Heart left ventricle (tissue), 16 donors: ENCODE data around the gene BLOC1S6. TPM values are rescaled to one million over a fixed set of nuclear protein-coding genes. Genes with fewer than 3 reads are reported as not detected.
A peak's percentile ranks its signal among the peaks of the same experiment; 100 is the strongest.

Source experiments
- ATAC-seq, 4 donors: fragments of 200-7000 bp; cut with Tn5 transposase; one replicate each; pipeline ENCODE4 v1.9.1; 2020 to 2022; ENCODE audit warnings: moderate library complexity in 4 of 4, mild to moderate bottlenecking in 3 of 4, moderate number of reproducible peaks in 1 of 4
- DNase-seq, 5 donors: peaks; one replicate each; pipeline ENCODE4 v3.0.0-alpha.2; 2020
- H3K27ac ChIP-seq, 12 donors: fragments of 200-600 bp; sonication (generic) in 4 of 12; one replicate each; pipeline versions ENCODE4 v1.5.0 to v1.8.0; 2016 to 2022; ENCODE audit warnings: mild to moderate bottlenecking in 2 of 12
- H3K27me3 ChIP-seq, 9 donors: fragments of 200-600 bp; sonication (generic) in 2 of 9; one replicate each; pipeline versions ENCODE4 v1.5.1 to v1.8.0; 2016 to 2022; ENCODE audit warnings: mild to moderate bottlenecking in 3 of 9
- H3K36me3 ChIP-seq, 9 donors: fragments of 200-600 bp; sonication (generic) in 2 of 9; one replicate each; pipeline versions ENCODE4 v1.5.0 to v1.8.0; 2018 to 2022; ENCODE audit warnings: mild to moderate bottlenecking in 2 of 9
- H3K4me1 ChIP-seq, 12 donors: fragments of 200-600 bp; sonication (generic) in 4 of 12; one replicate each; pipeline versions ENCODE4 v1.5.0 to v1.8.0; 2016 to 2022; ENCODE audit warnings: mild to moderate bottlenecking in 3 of 12
- H3K4me3 ChIP-seq, 12 donors: fragments of 200-600 bp; sonication (generic) in 4 of 12; one replicate each; pipeline versions ENCODE4 v1.5.0 to v1.8.0; 2017 to 2022; ENCODE audit warnings: mild to moderate bottlenecking in 9 of 12, moderate library complexity in 4 of 12
- H3K9me3 ChIP-seq, 12 donors: fragments of 200-600 bp; sonication (generic) in 4 of 12; one replicate each; pipeline versions ENCODE4 v1.5.0 to v1.8.0; 2016 to 2022; ENCODE audit warnings: mild to moderate bottlenecking in 1 of 12
- POLR2A ChIP-seq, 2 donors: fragments of 450-650 bp; IDR thresholded peaks; one replicate each; pipeline ENCODE4 v1.6.1; 2017; ENCODE audit warnings: antibody characterized with exemption in 2 of 2, mild to moderate bottlenecking in 2 of 2, moderate library complexity in 2 of 2
- WGBS, 4 donors: extraction: QIAGEN DNeasy Blood & Tissue Kit in 2 of 4; methylation state at CpG; one replicate each; pipeline versions ENCODE4 v1.1.5 to v1.1.7; 2013 to 2018; 5-methylcytosine and 5-hydroxymethylcytosine counted together
- intact Hi-C, 10 donors: fragments of 100-400 bp; cut with DNase I; formaldehyde crosslinking; loops; one replicate each; pipeline versions ENCODE4 v1.11.1 to v1.14.2; 2022
- polyA plus RNA-seq, 2 donors: library from polyadenylated mRNA; stranded (reverse); fragments of 200-250 nt; gene quantifications; one replicate each; pipeline ENCODE4 v1.2.3, GENCODE V29; 2013
- total RNA-seq, 9 donors: library from RNA; depleted of rRNA in 2 of 9; stranded (reverse); fragments of >200 nt in 2 of 9; fragmentation: NEBNext Ultra II Directional in 3 of 9; extraction: Animal tissue kit (Norgen Biotek cat#: 25700) in 3 of 9; gene quantifications; one replicate each; pipeline versions ENCODE4 v1.1.0 to v1.2.4, GENCODE V29; 2016 to 2023
- TF ChIP-seq, protein P1 (sequence below), 12 donors: fragments of 200-600 bp; sonication (generic) in 4 of 12; IDR thresholded peaks; one replicate each; pipeline versions ENCODE4 v1.5.0 to v1.8.0; 2018 to 2022; ENCODE audit warnings: antibody characterized with exemption in 12 of 12, mild to moderate bottlenecking in 5 of 12
- donor health status: ischemic (EF 13 %, LVEDD 7.1; RV severe dilation, severe dysfunction).
- donor health status: healthy with polysubstance abuse.
- donor health status: DM: no; HTN: yes; CAD: no.
- donor health status: DM: no; HTN: no; CAD: no.
- donor health status: ischemic (EF 25% LVEDD 6.9; RV normal size, moderate dysfunction).
- donor health status: ischemic (EF 25% LVEDD 5.7; RV mildly dilated, moderate dysfunction).
- donor health status: healthy.
- donor health status: DM: yes; HTN: yes; CAD: no.
- donor health status: ischemic (EF 35%, LVEDD 5.7; RV mildly dilated, moderate dysfunction).
- donor health status: nonischemic (EF 11% LVEDD 7.7; RV severe dilation, severe dysfunction).
- donor health status: DM: yes; HTN: yes; CAD: no.
- donor health status: PGD.
- donor health status: ischemic (EF 29% LVEDD 5.4; RV normal size, mild dysfunction).
- donor health status: nonischemic (EF 23%, LVEDD 6.1; RV moderate dilation, normal function).

The BLOC1S6 gene
- total and polyA plus RNA-seq, 11 donors: 9.4 to 38.9 (median 26.6) TPM

DNA sequence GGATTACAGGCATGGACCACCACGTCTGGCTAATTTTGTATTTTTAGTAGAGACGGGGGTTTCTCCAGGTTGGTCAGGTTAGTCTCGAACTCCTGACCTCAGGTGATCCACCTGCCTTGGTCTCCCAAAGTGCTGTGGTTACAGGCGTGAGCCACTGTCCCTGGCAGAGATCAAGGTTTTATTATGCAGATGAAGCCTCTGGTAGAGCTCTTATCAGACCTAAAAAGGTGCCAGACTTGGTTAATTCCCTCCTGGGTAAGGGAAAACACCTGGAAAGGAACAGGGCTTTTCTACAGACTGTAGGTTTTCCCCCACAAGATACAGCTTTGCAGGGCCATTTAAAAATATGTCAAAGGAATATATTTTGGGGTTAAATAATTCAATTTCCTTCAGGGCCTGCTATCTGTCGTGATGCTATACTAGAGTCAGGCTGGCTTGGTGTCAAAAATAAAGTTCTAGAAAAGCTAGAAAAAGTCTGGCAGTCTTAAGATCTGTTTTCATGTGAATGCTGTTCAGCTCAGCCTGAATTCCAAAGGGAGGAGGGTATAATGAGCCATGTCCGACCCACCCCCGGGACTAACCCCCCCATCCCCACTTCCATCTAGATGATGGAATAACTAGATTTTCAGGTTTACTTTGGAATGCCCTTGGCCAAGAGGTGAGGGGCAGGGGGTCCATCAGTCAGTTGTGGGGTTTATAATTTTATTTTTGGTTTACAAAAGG is 1.9 kb upstream of the BLOC1S6 start:
- intact Hi-C loops: loop anchor here in 7 of 10 donors (5.0 kb wide), 5 partner anchors 52 to 388 kb away; partner anchors contain the start of genes SLC30A4 (in 5 of the 7) and SQOR (in 2 of the 7)
- WGBS, 4 donors: 72 to 78% (median 74%) methylated on average over 7 of the region's 7 CpGs

DNA sequence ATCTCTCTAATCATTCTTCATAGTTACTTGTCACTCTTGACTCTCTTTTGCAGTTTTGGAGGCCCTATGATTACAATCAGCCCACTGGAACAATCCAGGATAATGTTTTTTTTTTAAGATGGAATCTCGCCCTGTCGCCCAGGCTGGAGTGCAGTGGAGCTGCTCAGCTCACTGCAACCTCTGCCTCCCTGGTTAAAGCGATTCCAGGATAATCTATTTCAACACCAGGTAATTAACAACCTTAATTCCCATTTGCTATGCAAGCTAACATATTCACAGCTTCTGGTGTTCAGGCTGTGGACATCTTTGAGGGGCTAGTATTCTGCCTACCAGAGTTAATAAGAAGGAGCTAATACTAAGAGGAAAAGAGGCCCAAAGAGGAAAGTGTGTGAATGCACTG is 1.1 kb upstream of the BLOC1S6 start:
- Histone ChIP-seq H3K27ac (peak overlapping the region in 11 of 12 donors; percentile 94 to 99 (median 98)), H3K4me3 (peak overlapping the region in 11 of 12 donors; percentile 72 to 98 (median 94)), H3K9me3 (no peaks in the 10 kb centered on the region), H3K4me1 (peaks cover 6 to 43% (median 30%) of the 10 kb centered on the region in 12 donors), H3K36me3 (no peaks in the 10 kb centered on the region), H3K27me3 (no peaks in the 10 kb centered on the region)
- DNase-seq (no peak), ATAC-seq (no peak)
- 70 to 90% (median 83%) methylated on average over 3 of the region's 3 CpGs for WGBS, 4 donors
- no peak for TF ChIP-seq POLR2A (IDR thresholded peaks at IDR 0.05)
- TF ChIP-seq, protein P1, sequence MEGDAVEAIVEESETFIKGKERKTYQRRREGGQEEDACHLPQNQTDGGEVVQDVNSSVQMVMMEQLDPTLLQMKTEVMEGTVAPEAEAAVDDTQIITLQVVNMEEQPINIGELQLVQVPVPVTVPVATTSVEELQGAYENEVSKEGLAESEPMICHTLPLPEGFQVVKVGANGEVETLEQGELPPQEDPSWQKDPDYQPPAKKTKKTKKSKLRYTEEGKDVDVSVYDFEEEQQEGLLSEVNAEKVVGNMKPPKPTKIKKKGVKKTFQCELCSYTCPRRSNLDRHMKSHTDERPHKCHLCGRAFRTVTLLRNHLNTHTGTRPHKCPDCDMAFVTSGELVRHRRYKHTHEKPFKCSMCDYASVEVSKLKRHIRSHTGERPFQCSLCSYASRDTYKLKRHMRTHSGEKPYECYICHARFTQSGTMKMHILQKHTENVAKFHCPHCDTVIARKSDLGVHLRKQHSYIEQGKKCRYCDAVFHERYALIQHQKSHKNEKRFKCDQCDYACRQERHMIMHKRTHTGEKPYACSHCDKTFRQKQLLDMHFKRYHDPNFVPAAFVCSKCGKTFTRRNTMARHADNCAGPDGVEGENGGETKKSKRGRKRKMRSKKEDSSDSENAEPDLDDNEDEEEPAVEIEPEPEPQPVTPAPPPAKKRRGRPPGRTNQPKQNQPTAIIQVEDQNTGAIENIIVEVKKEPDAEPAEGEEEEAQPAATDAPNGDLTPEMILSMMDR (IDR thresholded peaks at IDR 0.05): no peak
- intact Hi-C loops: loop anchor here (2.0 to 5.0 kb wide), 7 partner anchors 51 to 389 kb away; partner anchors contain the start of genes SLC30A4 (in 8 of the 10) and SQOR (in 2 of the 10)

More for the DNA sequence above, 1.9 kb upstream of the BLOC1S6 start:
- no peak for DNase-seq
- no peak for ATAC-seq
- Histone ChIP-seq H3K4me1 (peaks cover 6 to 35% (median 27%) of the 10 kb centered on the region in 12 donors), H3K9me3 (no peaks in the 10 kb centered on the region), H3K27ac (no peak overlapping the region), H3K4me3 (no peak overlapping the region), H3K27me3 (no peaks in the 10 kb centered on the region), H3K36me3 (no peaks in the 10 kb centered on the region)
- TF ChIP-seq, protein P1 (IDR thresholded peaks at IDR 0.05): no peak

DNA sequence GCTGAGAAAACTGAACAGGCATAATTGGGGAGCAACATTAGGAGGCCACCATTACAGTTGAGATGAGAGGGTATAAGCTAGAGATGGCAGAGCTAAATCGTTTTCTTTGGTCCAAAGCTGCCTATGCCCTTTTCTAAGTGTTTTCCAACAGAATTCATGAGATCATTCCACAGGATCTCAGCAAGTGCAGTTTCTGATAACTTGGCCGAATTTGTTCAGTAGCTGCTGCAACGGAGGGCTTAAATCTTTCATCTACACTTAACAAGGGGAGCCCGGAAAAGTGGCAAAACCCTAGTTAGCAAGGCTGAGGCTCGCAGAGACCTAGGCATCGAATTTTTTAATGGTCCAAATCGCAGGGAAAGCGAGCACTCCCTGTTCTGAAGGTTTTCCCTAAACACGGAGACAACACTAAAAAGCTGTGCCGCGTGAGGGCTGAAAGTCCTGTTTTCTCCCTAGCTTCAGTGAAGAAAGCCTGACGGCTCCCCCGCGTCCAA is 531 bp upstream of the BLOC1S6 start:
- no peak for TF ChIP-seq POLR2A (IDR thresholded peaks at IDR 0.05)
- TF ChIP-seq, protein P1 (IDR thresholded peaks at IDR 0.05): no peak
- H3K36me3 ChIP-seq: peaks cover 0 to under 1% (median 0%) of the 10 kb centered on the region in 9 donors
- 1 to 2% (median 2%) methylated on average over 14 of the region's 14 CpGs for WGBS, 4 donors
- peaks cover 6 to 48% (median 32%) of the 10 kb centered on the region in 12 donors for H3K4me1 ChIP-seq
- DNase-seq: no peak
- no peaks in the 10 kb centered on the region for H3K27me3 ChIP-seq
- H3K9me3 ChIP-seq: no peaks in the 10 kb centered on the region
- peak in 1 of 4 donors; percentile 6 for ATAC-seq
- peak overlapping the region; percentile 72 to 98 (median 92) for H3K4me3 ChIP-seq
- intact Hi-C loops: loop anchor here (1.0 to 5.0 kb wide), 9 partner anchors 51 to 389 kb away; partner anchors contain the start of genes SLC30A4 (in 9 of the 10) and SQOR (in 2 of the 10)
- peak overlapping the region; percentile 94 to 99 (median 98) for H3K27ac ChIP-seq

DNA sequence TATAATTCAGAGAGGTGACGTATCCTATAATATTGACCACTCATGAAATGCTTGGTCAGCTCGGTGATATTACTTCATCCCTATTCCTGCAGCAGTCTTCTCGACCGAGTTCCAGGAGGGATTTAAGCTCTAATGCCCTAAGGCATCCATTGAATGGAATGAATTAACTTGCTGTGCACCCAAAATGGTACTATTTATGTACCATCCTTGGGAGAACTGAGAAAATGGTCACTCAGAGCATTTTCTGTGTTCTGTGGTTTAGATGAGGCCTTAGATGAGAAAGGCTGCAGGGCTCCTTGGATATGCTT is 638 bp downstream of the BLOC1S6 start:
- H3K27me3 ChIP-seq: no peaks in the 10 kb centered on the region
- peaks cover 0 to 13% (median 8%) of the 10 kb centered on the region in 9 donors for H3K36me3 ChIP-seq
- intact Hi-C loops: loop anchor here (1.0 to 5.0 kb wide), 9 partner anchors 49 to 391 kb away; partner anchors contain the start of genes SLC30A4 (in 9 of the 10) and SQOR (in 2 of the 10)
- no peak for TF ChIP-seq POLR2A (IDR thresholded peaks at IDR 0.05)
- TF ChIP-seq, protein P1 (IDR thresholded peaks at IDR 0.05): no peak
- H3K27ac ChIP-seq: peak overlapping the region; percentile 94 to 99 (median 98)
- H3K9me3 ChIP-seq: no peaks in the 10 kb centered on the region
- WGBS, 4 donors: 0% methylated on average over 4 of the region's 4 CpGs
- DNase-seq: no peak
- peaks cover 6 to 58% (median 32%) of the 10 kb centered on the region in 12 donors for H3K4me1 ChIP-seq
- ATAC-seq: no peak
- H3K4me3 ChIP-seq: peak overlapping the region; percentile 72 to 98 (median 92)
